Smooth muscle cell of the brain vasculature (primary cell): ENCODE measurements around the gene RSPRY1.
A peak's percentile ranks its signal among the peaks of the same experiment; 100 is the strongest.

Experiments
- DNase-seq: peaks from one replicate; pipeline ENCODE4 v3.0.0-alpha.2; 2012; ENCODE audit warnings: low read depth, low spot score

RSPRY1 gene

GRCh38 chr16:57152096-57153093, 33.7 kb upstream of the RSPRY1 start:
- DNase-seq: no peak

GRCh38 chr16:57153841-57154240, 32.3 kb upstream of the RSPRY1 start:
- DNase-seq: no peak

- DNase-seq: no peak
Measured at GRCh38 chr16:57155702-57156350, 30.3 kb upstream of the RSPRY1 start.

- no peak for DNase-seq
Measured at GRCh38 chr16:57156351-57156703, 29.8 kb upstream of the RSPRY1 start.

- DNase-seq: no peak
Measured at GRCh38 chr16:57157533-57157932, 28.6 kb upstream of the RSPRY1 start.

GRCh38 chr16:57159447-57159846, 26.7 kb upstream of the RSPRY1 start:
- DNase-seq: no peak

GRCh38 chr16:57163842-57164241, 22.3 kb upstream of the RSPRY1 start:
- DNase-seq: no peak

- DNase-seq: no peak
Measured at GRCh38 chr16:57165483-57165882, 20.6 kb upstream of the RSPRY1 start.

- DNase-seq: peak; percentile 68
Measured at GRCh38 chr16:57165938-57166337, 20.2 kb upstream of the RSPRY1 start.

GRCh38 chr16:57166451-57166850, 19.7 kb upstream of the RSPRY1 start:
- DNase-seq: no peak

GRCh38 chr16:57166951-57167350, 19.2 kb upstream of the RSPRY1 start:
- no peak for DNase-seq

- DNase-seq: no peak
Measured at GRCh38 chr16:57167538-57167937, 18.6 kb upstream of the RSPRY1 start.

- no peak for DNase-seq
Measured at GRCh38 chr16:57167953-57168352, 18.2 kb upstream of the RSPRY1 start.

- no peak for DNase-seq
Measured at GRCh38 chr16:57169327-57169726, 16.8 kb upstream of the RSPRY1 start.

GRCh38 chr16:57172721-57173290, 13.3 kb upstream of the RSPRY1 start:
- DNase-seq: no peak

- DNase-seq: no peak
Measured at GRCh38 chr16:57175896-57176295, 10.2 kb upstream of the RSPRY1 start.

GRCh38 chr16:57178196-57178595, 7.9 kb upstream of the RSPRY1 start:
- DNase-seq: no peak

GRCh38 chr16:57178793-57179212, 7.3 kb upstream of the RSPRY1 start:
- DNase-seq: no peak

GRCh38 chr16:57179215-57179828, 6.8 kb upstream of the RSPRY1 start:
- DNase-seq: no peak

GRCh38 chr16:57184113-57184512, 2.0 kb upstream of the RSPRY1 start:
- no peak for DNase-seq

- no peak for DNase-seq
Measured at GRCh38 chr16:57184887-57185445, 1.2 kb upstream of the RSPRY1 start.

GRCh38 chr16:57185446-57185944, 634 bp upstream of the RSPRY1 start:
- no peak for DNase-seq
